Measurements from ENCODE around the gene LRRC74A.

Gene LRRC74A

DNA sequence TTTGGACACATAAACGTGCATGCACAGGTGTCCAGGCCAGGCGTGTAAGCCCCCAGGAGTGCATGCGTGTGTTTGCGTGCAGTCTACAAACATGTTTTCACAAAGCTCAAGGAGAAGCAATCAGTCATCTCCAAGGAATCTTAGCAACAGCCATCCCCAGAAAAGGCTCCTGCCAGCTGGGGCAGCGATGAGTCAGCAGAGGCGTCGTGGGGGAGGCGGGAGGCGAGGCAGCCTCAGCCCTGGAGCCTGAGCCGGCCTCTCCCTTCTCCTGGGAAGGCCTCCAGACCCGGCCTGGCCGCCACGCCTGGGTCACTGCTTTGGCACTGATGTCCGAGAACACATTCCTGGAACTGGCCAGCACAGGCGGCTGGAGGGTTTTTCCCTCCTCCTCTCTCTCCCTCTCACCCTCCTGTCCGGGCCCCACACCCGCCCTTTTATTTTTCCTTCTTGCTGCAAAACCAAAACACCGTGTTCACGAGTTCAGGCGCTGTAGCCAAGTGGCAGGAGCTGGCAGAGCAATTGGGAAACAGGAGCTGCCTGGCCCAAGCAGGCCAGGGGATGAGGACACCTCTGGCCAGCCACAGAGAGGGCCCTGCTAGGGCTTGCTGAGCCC, 92.7 kb downstream of the LRRC74A start:
- DNase-seq (ENCODE audit: low read depth in 4 of 4, low spot score in 1 of 4): no peak

Data from stimulated activated CD4-positive, alpha-beta T cell treated with anti-CD3 and anti-CD28 coated beads, Interleukin-1b, Interleukin-23, amount 100 ng/mL, for 24 hours (primary cell).